ENCODE data around the gene POU6F1.

POU6F1 gene

DNA sequence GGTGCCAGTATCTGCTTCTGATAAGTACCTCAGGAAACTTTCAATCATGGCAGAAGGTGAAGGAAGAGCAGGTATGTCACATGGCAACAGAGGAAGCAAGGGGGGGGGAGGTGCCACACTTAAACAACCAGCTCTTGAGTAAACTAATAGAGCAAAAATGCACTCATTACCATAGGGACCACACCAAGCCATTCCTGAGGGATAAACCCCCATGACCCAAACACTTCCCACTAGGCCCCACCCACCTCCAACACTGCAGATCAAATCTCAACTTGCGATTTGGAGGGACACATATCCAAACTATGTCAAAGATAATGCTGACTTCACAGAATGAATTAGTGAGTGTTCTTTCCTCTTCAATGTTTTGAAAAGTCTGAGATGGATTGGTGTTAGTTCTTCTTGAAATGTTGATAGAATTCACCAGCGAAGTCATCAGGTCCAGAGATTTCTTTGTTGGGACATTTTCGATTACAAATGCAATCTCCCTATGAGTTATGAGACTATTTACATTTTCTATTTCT lies 61.6 kb downstream of the POU6F1 start:
- DNase-seq (ENCODE audit: low spot score): no peak

DNA sequence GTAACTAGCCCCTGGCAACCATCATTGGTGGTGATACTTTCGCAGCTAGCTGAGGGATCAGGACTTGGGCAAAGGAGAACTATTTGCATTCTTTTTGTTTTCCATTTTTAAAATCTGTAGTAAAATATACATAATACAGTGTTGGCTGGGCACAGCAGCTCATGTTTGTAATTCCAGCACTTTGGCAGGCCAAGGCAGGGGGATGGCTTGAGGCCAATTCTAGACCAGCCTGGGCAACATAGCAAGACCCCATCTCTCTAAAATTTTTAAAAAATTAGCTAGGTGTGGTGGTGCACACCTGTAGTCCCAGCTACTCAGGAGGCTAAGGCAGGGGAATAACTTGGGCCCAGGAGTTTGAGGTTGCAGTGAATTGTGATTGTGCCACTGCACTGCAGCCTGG lies 64.9 kb downstream of the POU6F1 start:
- DNase-seq (ENCODE audit: low spot score): no peak

DNA sequence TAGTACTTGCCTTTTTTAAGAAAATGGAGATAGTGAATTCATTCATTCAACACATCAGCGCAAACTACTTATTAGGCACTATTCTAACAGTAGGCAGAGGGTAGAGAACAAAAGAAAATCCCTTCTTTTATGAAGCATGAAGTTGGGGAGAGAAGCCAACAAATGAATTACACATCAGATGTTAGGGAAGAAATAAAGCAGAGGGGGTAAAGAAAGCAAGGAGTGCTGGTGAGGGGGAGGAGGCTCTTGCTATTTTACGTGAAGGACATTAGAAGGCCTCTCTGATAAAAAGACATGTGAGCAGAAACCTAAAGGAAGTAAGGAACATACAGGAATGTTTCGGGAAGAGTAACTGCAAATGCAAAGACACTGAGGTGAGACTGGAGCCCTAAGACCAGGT lies 67.1 kb downstream of the POU6F1 start:
- DNase-seq (ENCODE audit: low spot score): no peak

DNA sequence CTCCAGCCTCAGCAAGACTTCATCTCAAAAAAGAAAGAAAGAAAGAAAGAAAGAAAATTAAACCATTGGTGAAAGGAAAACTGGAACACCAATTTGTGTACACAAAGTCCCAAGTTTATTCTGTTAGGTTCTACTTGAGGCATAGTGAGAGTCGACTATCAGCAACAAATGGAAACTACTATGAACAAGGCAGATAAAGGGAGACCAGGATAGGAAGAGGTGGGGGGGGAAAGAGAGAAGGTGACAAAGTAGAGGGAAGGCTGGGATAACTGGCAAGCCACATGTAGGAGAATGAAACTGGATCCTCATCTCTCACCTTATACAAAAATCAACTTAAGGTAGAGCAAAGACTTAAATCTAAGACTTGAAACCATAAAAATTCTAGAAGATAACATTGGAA lies 70.6 kb downstream of the POU6F1 start:
- no peak for DNase-seq (ENCODE audit: low spot score)

DNA sequence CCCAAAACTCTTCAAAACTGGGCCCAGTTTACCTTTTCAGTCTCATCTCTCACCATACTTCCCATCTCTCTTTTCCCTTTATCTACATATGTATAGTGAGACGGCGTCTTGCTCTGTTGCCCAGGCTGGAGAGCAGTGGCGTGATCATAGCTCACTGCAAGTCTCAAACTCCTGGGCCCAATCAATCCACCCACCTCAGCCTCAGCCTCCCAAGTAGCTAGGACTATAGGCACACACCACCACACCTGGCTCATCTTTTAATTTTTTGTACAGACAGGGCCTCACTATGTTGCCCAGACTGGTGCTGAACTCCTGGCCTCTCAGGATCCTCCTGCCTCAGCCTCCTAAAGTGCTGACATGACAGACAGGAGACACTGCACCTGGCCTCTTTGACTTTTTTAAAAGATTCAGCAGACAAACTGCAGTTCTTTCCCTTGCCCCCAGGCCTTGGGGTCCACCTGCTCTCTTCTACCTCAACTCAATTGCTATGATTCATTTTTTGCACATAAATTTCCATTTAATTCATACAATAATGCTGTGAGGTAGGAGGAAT lies 78.5 kb downstream of the POU6F1 start:
- DNase-seq (ENCODE audit: low spot score): no peak
